K562 (cell line): Measurements from ENCODE around the gene SLC25A1. TPM values are rescaled to one million over a fixed set of nuclear protein-coding genes. Genes with fewer than 3 reads are reported as not detected.
A peak's percentile ranks its signal among the peaks of the same experiment; 100 is the strongest.

ENCODE experiments used
- ATAC-seq: fragments of 200-7000 bp; cut with Tn5 transposase; 3 replicates; pipeline ENCODE4 v1.9.1; 2020; ENCODE audit warnings: moderate library complexity
- BruUV-seq: library from RNA; stranded (reverse); fragments of 400-500 nt; replicated peaks from 2 replicates; lab custom pipeline; 2021; lab: Mats Ljungman, UMichigan
- CTCF ChIA-PET: fragments of 300-600 bp; formaldehyde crosslinking; extraction: SDS; loops from one replicate; lab custom pipeline; 2021; ENCODE audit warnings: low intra/inter-chr PET ratio; lab: Yijun Ruan, JAX
- POLR2A ChIA-PET: fragments of 300-600, 350-650 bp; sonication (Branson Sonifier 250); formaldehyde crosslinking; extraction: SDS; loops from one replicate; lab custom pipeline; 2021; ENCODE audit warnings: antibody characterized with exemption, inconsistent platforms; lab: Yijun Ruan, JAX
- DNase-seq, 4 experiments: peaks; one replicate each; pipeline versions ENCODE4 v3.0.0 to v3.0.0-alpha.2; 2011 to 2018; ENCODE audit warnings: low spot score in 3 of 4, mixed read lengths in 3 of 4; ENCODE audit errors: extremely low read depth in 1 of 4
- FAIRE-seq: peaks from 2 replicates; lab custom pipeline; 2011; peaks lifted over from hg19 to GRCh38; lab: Jason Lieb, UNC
- H2AFZ ChIP-seq: 2 replicates; pipeline ENCODE4 v1.6.0; 2011; ENCODE audit warnings: low read depth, low read length, control low read depth, inconsistent platforms
- H3K27ac ChIP-seq: fragments of 200-600 bp; 3 replicates; pipeline ENCODE4 v1.8.0; 2011; ENCODE audit warnings: low read depth, mild to moderate bottlenecking, control low read depth, inconsistent platforms, low read length, moderate library complexity, mixed read lengths; ENCODE audit errors: extremely low read depth
- H3K27me3 ChIP-seq, 2 experiments: fragments of 300-600 bp in 1 of 2; 2 replicates in 1 of 2; 3 replicates in 1 of 2; pipeline versions ENCODE4 v1.6.0 to v1.8.0; 2011; ENCODE audit warnings: inconsistent platforms in 2 of 2, low read length in 2 of 2, mild to moderate bottlenecking in 1 of 2, mixed read lengths in 1 of 2, moderate library complexity in 1 of 2; ENCODE audit not compliant: control insufficient read depth in 2 of 2, insufficient read depth in 2 of 2
- H3K36me3 ChIP-seq: fragments of 300-600 bp; 3 replicates; pipeline ENCODE4 v1.8.0; 2011; ENCODE audit warnings: mild to moderate bottlenecking, low read length, inconsistent platforms; ENCODE audit not compliant: control insufficient read depth, insufficient read depth
- H3K4me1 ChIP-seq, 2 experiments: fragments of 200-600 bp in 1 of 2; replicated peaks in 1 of 2; 2 replicates in 1 of 2; 3 replicates in 1 of 2; pipeline versions ENCODE4 v1.5.1 to v1.8.0; 2011; ENCODE audit warnings: inconsistent platforms in 2 of 2, low read length in 2 of 2, mild to moderate bottlenecking in 1 of 2, mixed read lengths in 1 of 2, moderate library complexity in 1 of 2; ENCODE audit not compliant: control insufficient read depth in 2 of 2, insufficient read depth in 2 of 2
- H3K4me2 ChIP-seq: 2 replicates; pipeline ENCODE4 v1.6.1; 2011; ENCODE audit warnings: low read length, control low read depth, inconsistent platforms, mixed read lengths; ENCODE audit not compliant: insufficient read depth
- H3K4me3 ChIP-seq: fragments of 200-600 bp; sonication (generic), shearing (Covaris generic); 2 replicates; pipeline ENCODE4 v1.5.1; 2016; ENCODE audit warnings: control low read depth, inconsistent platforms
- H3K79me2 ChIP-seq: fragments of 200-600 bp; 3 replicates; pipeline ENCODE4 v1.8.0; 2011; ENCODE audit warnings: low read length, inconsistent platforms; ENCODE audit not compliant: control insufficient read depth, insufficient read depth
- H3K9ac ChIP-seq, 2 experiments: 2 replicates each; pipeline versions ENCODE4 v1.6.0 to v1.6.1; 2011; ENCODE audit warnings: low read depth in 2 of 2, low read length in 2 of 2, control low read depth in 1 of 2, inconsistent platforms in 1 of 2, mild to moderate bottlenecking in 1 of 2, mixed read lengths in 1 of 2; ENCODE audit not compliant: insufficient read depth in 1 of 2
- H3K9me1 ChIP-seq: one replicate; pipeline ENCODE4 v1.6.0; 2011; ENCODE audit warnings: inconsistent platforms, mild to moderate bottlenecking, low read length, moderate library complexity; ENCODE audit not compliant: control insufficient read depth, insufficient read depth
- H3K9me3 ChIP-seq: replicated peaks from 2 replicates; pipeline ENCODE4 v1.5.1; 2011; ENCODE audit warnings: low read depth, low read length, inconsistent platforms; ENCODE audit not compliant: control insufficient read depth, insufficient read depth
- H4K20me1 ChIP-seq: replicated peaks from 2 replicates; pipeline ENCODE4 v1.6.1; 2011; ENCODE audit warnings: low read length, inconsistent platforms, mixed read lengths; ENCODE audit not compliant: control insufficient read depth, insufficient read depth
- ARID4B ChIP-seq: sonication (generic); formaldehyde crosslinking; IDR thresholded peaks from 2 replicates; pipeline ENCODE4 v1.8.0; 2022; ENCODE audit warnings: mild to moderate bottlenecking, missing genetic modification reagents
- EGR1 ChIP-seq: fragments of 450-650 bp; conservative IDR thresholded peaks from 2 replicates; pipeline ENCODE4 v1.6.1; 2017; ENCODE audit warnings: mild to moderate bottlenecking
- FOXA3 ChIP-seq, 2 experiments: fragments of 450-650 bp in 1 of 2; sonication (generic) in 1 of 2; formaldehyde crosslinking; IDR thresholded peaks in 1 of 2; conservative IDR thresholded peaks in 1 of 2; 2 replicates each; pipeline versions ENCODE4 v1.4.0 to v1.8.0; 2020 to 2022; ENCODE audit warnings: mild to moderate bottlenecking in 2 of 2, missing genetic modification reagents in 1 of 2
- NR3C1 ChIP-seq: sonication (generic); formaldehyde crosslinking; IDR thresholded peaks from 2 replicates; pipeline ENCODE4 v1.8.1; 2022; ENCODE audit warnings: missing genetic modification reagents
- TSHZ1 ChIP-seq: fragments of 250-450 bp; sonication (Bioruptor Pico); IDR thresholded peaks from 2 replicates; pipeline ENCODE4 v1.4.0; 2020; ENCODE audit warnings: mild to moderate bottlenecking, moderate library complexity
- ZBTB7A ChIP-seq: IDR thresholded peaks from 2 replicates; pipeline ENCODE4 v1.6.1; 2011; ENCODE audit warnings: low read depth, mild to moderate bottlenecking, low read length, moderate library complexity, borderline replicate concordance; ENCODE audit not compliant: control insufficient read depth
- WGBS: fragments of 100-300 bp; shearing (Covaris generic); methylation state at CpG from one replicate; pipeline ENCODE4 v1.1.6; 2016; ENCODE audit warnings: low coverage, mixed read lengths; ENCODE audit not compliant: insufficient coverage; ENCODE audit errors: missing lambda C conversion rate; 5-methylcytosine and 5-hydroxymethylcytosine counted together
- in situ Hi-C: fragments of 300-500 bp; cut with MboI; formaldehyde crosslinking; loops from 4 replicates; pipeline ENCODE4 v1.15.0; 2018; ENCODE audit warnings: inconsistent platforms, mixed read lengths
- intact Hi-C: fragments of 100-400 bp; cut with micrococcal nuclease; formaldehyde crosslinking; loops from 2 replicates; pipeline ENCODE4 v1.14.2; 2022
- polyA plus RNA-seq, 8 experiments: library from polyadenylated mRNA; depleted of rRNA in 4 of 8; stranded (reverse) in 5 of 8; unstranded in 3 of 8; fragments of >200 nt; fragmentation: Nextera tagmentation in 2 of 8; fragmentation: Illumina TruSeq in 1 of 8; extraction: Ambion mirVana in 2 of 8; extraction: Trizol in 1 of 8; gene quantifications; 2 replicates each; pipeline versions ENCODE4 v1.2.1 to v1.2.3, GENCODE V29; 2011 to 2014; ENCODE audit warnings: inconsistent platforms in 1 of 8, missing spikeins in 1 of 8
- total RNA-seq, 7 experiments: library from RNA; depleted of rRNA in 6 of 7; stranded (reverse); fragments of >200 nt in 6 of 7; fragmentation: Illumina TruSeq in 2 of 7; extraction: Trizol in 2 of 7; gene quantifications; 2 replicates each; pipeline versions ENCODE4 v1.2.1 to v1.2.3, GENCODE V29; 2011 to 2021; ENCODE audit warnings: low replicate concordance in 1 of 7

SLC25A1 gene
- total and polyA plus RNA-seq, 9 of the 15 experiments (the other 6 are each of a cell fraction or from before 2014, with no cell fraction given) = 11.0 to 408 (median 110) TPM

GRCh38 chr22:19195796-19196731 is 17.5 kb upstream of the SLC25A1 start:
- Histone ChIP-seq H3K9me3 (peaks cover 5% of the 10 kb centered on the region), H3K79me2 (no peaks in the 10 kb centered on the region), H3K9ac (peak overlapping the region in 1 of 2 experiments; percentile 15; a peak in 1 of 4 replicates), H3K4me1 (peaks cover 3 to 7% of the 10 kb centered on the region in 2 experiments; a peak in 4 of 5 replicates), H3K4me2 (no peak overlapping the region), H3K36me3 (no peaks in the 10 kb centered on the region), H3K9me1 (no peaks in the 10 kb centered on the region), H3K27ac (no peak overlapping the region), H2AFZ (no peak overlapping the region), H3K4me3 (no peak overlapping the region), H4K20me1 (no peaks in the 10 kb centered on the region; the same call in 1 of the 2 replicates), H3K27me3 (peaks cover 66 to 82% of the 10 kb centered on the region in 2 experiments)
- intact Hi-C loops = loop anchor here (2.0 kb wide), 1 partner anchor 51 kb away; the partner anchor contains the start of gene ESS2
- peak; percentile 22 for ATAC-seq
- WGBS = 17% methylated on average over 23 of the region's 23 CpGs
- in situ Hi-C loops = no loop called here
- no peak for FAIRE-seq
- ChIA-PET CTCF (no interaction called here), POLR2A (interaction anchor here (0.7 to 10.0 kb wide), 7 partner anchors 9 to 72 kb away, joined by 3 to 191 read pairs (median 5); partner anchors contain the start of gene SLC25A1)
- BruUV-seq = no TSS peak
- DNase-seq = peak; percentile 61 to 76 (median 74)
- TF ChIP-seq TSHZ1 (CRISPR knock-in tag) (no peak), EGR1 (0 out of 2 replicates have a peak, but pooled peaks have one; percentile 24), ZBTB7A (peak; percentile 34; the same call in 1 of the 2 replicates), ARID4B (CRISPR knock-in tag) (peak; percentile 79), FOXA3 (CRISPR knock-in tag; conservative IDR thresholded peaks at IDR 0.05 in 1 of 2, IDR thresholded peaks at IDR 0.05 in 1 of 2) (peak in 1 of 2 experiments; percentile 71; a peak in 2 of 4 replicates), NR3C1 (CRISPR knock-in tag) (peak; percentile 74)
